ENCODE results near the gene LRRC10.
"Not testable (repeated sequence)": the region's sequence is repeated elsewhere in the genome, so short reads cannot be mapped to it uniquely, and the experiment has no call there.

LRRC10 gene

GRCh38 chr12:69616025-69616424 lies 5.3 kb upstream of the LRRC10 start:
- DNase-seq: no peak

- DNase-seq: no peak
Measured at GRCh38 chr12:69613351-69613750, 2.6 kb upstream of the LRRC10 start.

GRCh38 chr12:69610126-69610525 lies 581 bp downstream of the LRRC10 start:
- no peak for DNase-seq

- no peak for DNase-seq
Measured at GRCh38 chr12:69608114-69608513, 2.6 kb downstream of the LRRC10 start.

GRCh38 chr12:69604275-69604674 lies 6.4 kb downstream of the LRRC10 start:
- not testable (repeated sequence) for DNase-seq

GRCh38 chr12:69603556-69603955 lies 7.2 kb downstream of the LRRC10 start:
- DNase-seq: not testable (repeated sequence)

- DNase-seq: no peak
Measured at GRCh38 chr12:69602954-69603353, 7.8 kb downstream of the LRRC10 start.

- no peak for DNase-seq
Measured at GRCh38 chr12:69601962-69602685, 8.6 kb downstream of the LRRC10 start.

GRCh38 chr12:69600804-69601203 lies 9.9 kb downstream of the LRRC10 start:
- no peak for DNase-seq

- no peak for DNase-seq
Measured at GRCh38 chr12:69598174-69598753, 12.4 kb downstream of the LRRC10 start.

GRCh38 chr12:69595689-69596088 lies 15.0 kb downstream of the LRRC10 start:
- DNase-seq: no peak

GRCh38 chr12:69589082-69589481 lies 21.6 kb downstream of the LRRC10 start:
- no peak for DNase-seq

- DNase-seq: no peak
Measured at GRCh38 chr12:69588527-69588926, 22.2 kb downstream of the LRRC10 start.

GRCh38 chr12:69585189-69586062 lies 25.3 kb downstream of the LRRC10 start, which contains the start of gene CCT2:
TSS of gene CCT2 (plus strand) at chr12:69585459. CDS start at chr12:69585522, 63 bp downstream.
- DNase-seq: peak; percentile 89 to 96 (median 94)

GRCh38 chr12:69583203-69583602 lies 27.5 kb downstream of the LRRC10 start:
- DNase-seq: no peak

GRCh38 chr12:69580074-69580473 lies 30.6 kb downstream of the LRRC10 start:
- no peak for DNase-seq

- DNase-seq: no peak
Measured at GRCh38 chr12:69579029-69579428, 31.7 kb downstream of the LRRC10 start.

- no peak for DNase-seq
Measured at GRCh38 chr12:69578283-69578682, 32.4 kb downstream of the LRRC10 start.

- no peak for DNase-seq
Measured at GRCh38 chr12:69575346-69575745, 35.4 kb downstream of the LRRC10 start.

GRCh38 chr12:69570545-69571399 lies 39.9 kb downstream of the LRRC10 start:
- peak; percentile 6 to 68 (median 51) for DNase-seq

GRCh38 chr12:69570000-69570516 lies 40.6 kb downstream of the LRRC10 start:
- DNase-seq: no peak

- no peak for DNase-seq
Measured at GRCh38 chr12:69569236-69569635, 41.5 kb downstream of the LRRC10 start.
